ENCODE measurements around the gene UGT2B10. TPM values are rescaled to one million over a fixed set of nuclear protein-coding genes. Genes with fewer than 3 reads are reported as not detected.

Gene UGT2B10
- total and polyA plus RNA-seq, 2 experiments from 2014 or later: 2.6 to 31.0 TPM

GRCh38 chr4:68859655-68860054 is 43.9 kb downstream of the UGT2B10 start:
- DNase-seq (ENCODE audit: low spot score): no peak
- no peak for TF ChIP-seq CTCF (IDR thresholded peaks at IDR 0.05; ENCODE audit: poor library complexity)

GRCh38 chr4:68861057-68861456 is 45.3 kb downstream of the UGT2B10 start:
- no peak for TF ChIP-seq CTCF (IDR thresholded peaks at IDR 0.05; ENCODE audit: poor library complexity)
- no peak for TF ChIP-seq EZH2phosphoT487 (IDR thresholded peaks at IDR 0.05; ENCODE audit: low read depth, severe bottlenecking, unreplicated experiment)
- TF ChIP-seq EZH2 (IDR thresholded peaks at IDR 0.05; ENCODE audit: borderline replicate concordance): no peak
- peaks cover 6% of the 10 kb centered on the region for H3K9me3 ChIP-seq (ENCODE audit: low read depth)
- H3K27ac ChIP-seq: no peak overlapping the region
- H3K4me1 ChIP-seq (ENCODE audit: insufficient read depth): peaks cover 14% of the 10 kb centered on the region
- no peak overlapping the region for H2AFZ ChIP-seq
- no peaks in the 10 kb centered on the region for H4K20me1 ChIP-seq (ENCODE audit: insufficient read depth, poor library complexity, severe bottlenecking)
- H3K4me3 ChIP-seq: no peak overlapping the region
- H3K27me3 ChIP-seq: no peaks in the 10 kb centered on the region
- no peak overlapping the region for H3K4me2 ChIP-seq
- no peaks in the 10 kb centered on the region for H3K79me2 ChIP-seq
- DNase-seq (ENCODE audit: low spot score): no peak
- H3K36me3 ChIP-seq (replicated peaks; ENCODE audit: insufficient read depth, low read depth): no peaks in the 10 kb centered on the region
- no peaks in the 10 kb centered on the region for H3K9me2 ChIP-seq (replicated peaks; ENCODE audit: insufficient read depth)

More at GRCh38 chr4:68859655-68860054, 43.9 kb downstream of the UGT2B10 start:
- peaks cover 6% of the 10 kb centered on the region for H3K9me3 ChIP-seq (ENCODE audit: low read depth)
- H3K4me1 ChIP-seq (ENCODE audit: insufficient read depth): peaks cover 7% of the 10 kb centered on the region
- H3K4me2 ChIP-seq: no peak overlapping the region
- no peaks in the 10 kb centered on the region for H3K36me3 ChIP-seq (replicated peaks; ENCODE audit: insufficient read depth, low read depth)
- no peak overlapping the region for H3K4me3 ChIP-seq
- H3K27ac ChIP-seq: no peak overlapping the region
- WGBS (ENCODE audit: low lambda C conversion rate, missing lambda C conversion rate): 81% methylated on average over 1 of the region's 1 CpG
- H3K9me2 ChIP-seq (replicated peaks; ENCODE audit: insufficient read depth): no peaks in the 10 kb centered on the region
- H4K20me1 ChIP-seq (ENCODE audit: insufficient read depth, poor library complexity, severe bottlenecking): no peaks in the 10 kb centered on the region
- H2AFZ ChIP-seq: no peak overlapping the region
- H3K27me3 ChIP-seq: no peaks in the 10 kb centered on the region
- H3K79me2 ChIP-seq: no peaks in the 10 kb centered on the region

GRCh38 chr4:68864438-68865187 is 48.8 kb downstream of the UGT2B10 start:
- peak; percentile 73 for DNase-seq (ENCODE audit: low spot score)
- peak overlapping the region; percentile 95 for H3K27ac ChIP-seq
- no peaks in the 10 kb centered on the region for H3K9me2 ChIP-seq (replicated peaks; ENCODE audit: insufficient read depth)
- no peaks in the 10 kb centered on the region for H3K9me3 ChIP-seq (ENCODE audit: low read depth)
- no peaks in the 10 kb centered on the region for H3K79me2 ChIP-seq
- H4K20me1 ChIP-seq (ENCODE audit: insufficient read depth, poor library complexity, severe bottlenecking): no peaks in the 10 kb centered on the region
- peaks cover 14% of the 10 kb centered on the region for H3K4me1 ChIP-seq (ENCODE audit: insufficient read depth)
- H3K4me2 ChIP-seq: peak overlapping the region; percentile 68
- no peaks in the 10 kb centered on the region for H3K36me3 ChIP-seq (replicated peaks; ENCODE audit: insufficient read depth, low read depth)
- peak overlapping the region; percentile 27 for H2AFZ ChIP-seq
- H3K27me3 ChIP-seq: no peaks in the 10 kb centered on the region
- WGBS (ENCODE audit: low lambda C conversion rate, missing lambda C conversion rate): 46% methylated on average over 6 of the region's 6 CpGs
- H3K4me3 ChIP-seq: no peak overlapping the region
- TF ChIP-seq CTCF (IDR thresholded peaks at IDR 0.05; ENCODE audit: poor library complexity) (no peak), EZH2phosphoT487 (IDR thresholded peaks at IDR 0.05; ENCODE audit: low read depth, severe bottlenecking, unreplicated experiment) (no peak), EZH2 (IDR thresholded peaks at IDR 0.05; ENCODE audit: borderline replicate concordance) (no peak)

All from hepatocyte (in vitro differentiated cells).